Embryonic facial prominence (tissue), 1 donor: ENCODE measurements around the gene ASAP2.

Source experiments
- DNase-seq: peaks from one replicate; pipeline ENCODE4 v3.0.0-alpha.2; 2016; ENCODE audit errors: extremely low spot score

The ASAP2 gene

DNA sequence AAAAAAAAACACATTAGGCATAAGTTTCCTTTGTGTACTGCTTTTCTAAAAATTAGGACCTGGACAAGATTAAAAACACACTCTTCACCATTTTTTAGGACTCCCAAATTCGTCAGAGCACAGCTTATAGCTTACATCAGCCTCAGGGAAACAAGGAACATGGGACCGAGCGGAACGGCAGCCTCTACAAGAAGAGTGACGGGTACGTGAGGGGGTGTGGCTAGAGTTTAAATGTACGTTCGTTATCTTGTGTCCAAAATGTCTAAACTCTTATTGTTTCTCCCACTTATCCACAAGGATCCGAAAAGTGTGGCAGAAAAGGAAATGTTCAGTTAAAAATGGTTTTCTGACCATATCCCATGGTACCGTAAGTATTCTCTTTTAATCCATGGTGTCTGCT lies 137.8 kb downstream of the ASAP2 start:
- no peak for DNase-seq

DNA sequence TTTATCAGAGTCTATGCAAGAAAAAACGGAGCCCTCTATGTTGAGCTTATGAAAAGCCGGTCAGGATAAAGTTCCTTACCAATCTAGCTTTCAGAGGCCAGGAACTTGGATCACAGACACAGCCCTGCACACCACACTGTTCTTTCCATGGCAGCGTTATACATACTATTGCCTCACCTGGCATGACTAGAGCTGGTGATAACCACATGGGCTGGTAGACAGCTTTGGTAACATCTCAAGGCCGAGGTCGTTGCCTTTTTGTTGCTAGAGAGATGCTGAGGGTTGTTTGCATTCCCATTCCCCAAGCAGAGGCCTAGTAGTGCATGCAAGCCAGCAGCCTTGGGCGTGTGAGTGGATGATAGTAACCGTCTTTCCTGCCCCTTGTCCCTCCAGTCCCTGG lies 138.7 kb downstream of the ASAP2 start:
- DNase-seq: no peak

DNA sequence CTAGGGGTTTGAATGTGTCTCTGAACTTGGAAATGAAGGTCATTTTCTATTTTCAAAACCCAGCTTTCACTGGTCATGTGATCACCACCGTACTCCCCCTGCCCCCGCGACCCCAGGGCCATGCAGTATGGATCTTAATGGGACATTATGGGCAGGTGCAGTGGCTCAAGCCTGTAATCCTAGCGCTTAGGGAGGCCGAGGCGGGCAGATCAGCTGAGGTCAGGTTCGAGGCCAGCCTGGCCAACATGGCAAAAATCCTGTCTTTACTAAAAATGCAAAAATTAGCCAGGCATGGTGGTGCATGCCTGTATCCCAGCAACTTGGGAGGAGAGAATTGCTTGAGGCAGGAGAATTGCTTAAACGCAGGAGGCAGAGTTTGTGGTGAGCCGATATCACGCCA lies 139.4 kb downstream of the ASAP2 start:
- DNase-seq: no peak

DNA sequence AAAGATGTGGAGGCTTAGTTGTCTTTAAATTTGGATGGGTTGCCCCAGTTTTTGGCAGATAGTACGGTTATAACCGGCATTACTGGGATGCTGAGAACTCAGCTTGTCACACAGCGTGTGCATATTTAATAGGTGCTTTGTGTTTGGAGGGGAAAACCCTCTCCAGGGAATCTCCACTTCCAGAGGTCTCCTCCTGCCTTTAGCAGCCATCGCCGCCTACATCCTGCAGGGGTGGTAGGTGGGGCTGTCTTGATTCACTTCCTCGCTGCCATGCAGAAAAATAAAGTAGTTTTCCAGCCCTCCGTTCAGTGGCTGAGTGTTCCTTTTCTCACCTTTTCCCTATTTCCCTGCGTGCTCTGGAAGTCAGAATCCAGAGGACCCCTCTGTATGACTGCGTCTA lies 140.3 kb downstream of the ASAP2 start:
- no peak for DNase-seq

DNA sequence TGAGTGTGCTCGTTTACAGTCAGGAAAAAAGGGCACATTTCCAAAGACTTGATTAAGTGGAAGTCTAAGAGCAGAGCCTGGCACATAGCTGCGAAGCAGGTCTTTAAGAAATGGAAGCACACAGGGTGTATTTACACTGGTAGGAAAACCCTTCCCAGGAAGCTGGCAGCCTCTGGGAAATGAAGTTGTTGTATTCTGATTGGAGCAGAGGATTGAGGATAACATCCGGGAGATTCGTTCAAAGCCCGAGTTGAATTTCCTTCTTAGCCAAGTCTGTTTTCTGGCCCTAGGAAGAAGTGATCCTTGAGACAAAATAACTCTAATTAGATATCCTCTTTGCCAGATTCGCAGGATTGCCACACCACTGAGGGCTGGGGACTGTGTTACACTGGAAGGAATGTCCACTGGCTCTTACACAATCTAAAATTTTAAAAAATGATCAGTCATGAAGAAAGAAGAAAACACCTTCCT lies 140.8 kb downstream of the ASAP2 start:
- no peak for DNase-seq

DNA sequence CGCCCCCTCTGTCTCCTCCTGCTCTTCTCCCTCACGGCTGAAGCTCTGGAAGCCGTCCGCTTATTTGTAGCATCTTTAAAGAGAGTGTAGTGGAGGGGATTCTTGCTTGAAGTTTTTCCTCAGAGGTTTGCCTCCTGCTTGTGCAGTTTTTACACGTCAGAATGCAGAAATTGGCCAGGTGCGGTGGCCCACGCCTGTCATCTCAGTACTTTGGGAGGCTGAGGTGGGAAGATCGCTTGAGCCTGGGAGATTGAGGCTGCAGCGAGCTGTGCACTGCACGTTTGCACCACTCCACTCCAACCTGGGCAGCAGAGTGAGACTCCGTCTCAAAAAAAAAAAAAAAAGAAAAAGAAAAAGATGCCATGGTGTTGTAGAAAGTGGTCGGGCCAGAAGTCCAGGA lies 147.7 kb downstream of the ASAP2 start:
- DNase-seq: no peak

DNA sequence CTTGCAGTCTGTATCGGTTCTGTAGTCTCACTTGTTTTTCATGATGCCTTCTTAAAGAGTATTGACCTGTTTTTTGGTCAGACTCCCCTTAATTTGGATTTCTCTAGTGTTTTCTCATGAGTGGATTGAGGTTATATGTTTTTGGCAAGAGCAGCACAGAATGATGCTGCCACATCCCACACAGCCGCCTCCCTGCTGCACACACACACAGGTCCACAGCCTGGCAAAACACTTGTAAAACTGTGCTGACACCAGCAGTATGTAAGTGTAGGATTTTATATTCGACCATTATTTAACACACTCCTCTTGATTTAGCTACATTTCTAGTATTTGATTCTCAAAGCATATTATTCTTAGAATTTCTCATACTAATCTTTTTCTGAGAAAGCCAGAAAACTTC lies 148.7 kb downstream of the ASAP2 start:
- DNase-seq: no peak

DNA sequence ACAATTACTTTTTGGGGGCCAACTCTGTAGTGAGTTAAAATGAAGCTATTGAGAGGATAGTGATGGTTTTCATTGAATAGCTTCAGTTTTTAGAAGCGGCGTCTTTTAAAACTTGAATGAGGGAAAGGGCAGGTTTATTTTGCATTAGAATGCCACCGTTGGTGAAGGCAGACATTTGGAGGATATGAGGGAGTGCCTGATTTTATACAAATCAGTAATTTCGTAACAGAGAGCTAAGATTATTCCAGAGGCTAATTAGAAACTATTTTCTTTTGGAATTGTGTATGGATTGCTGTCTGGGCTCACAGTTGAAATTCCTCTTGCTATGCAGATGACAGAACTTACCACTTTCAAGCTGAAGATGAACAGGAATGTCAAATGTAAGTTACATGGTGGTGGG lies 149.1 kb downstream of the ASAP2 start:
- no peak for DNase-seq

DNA sequence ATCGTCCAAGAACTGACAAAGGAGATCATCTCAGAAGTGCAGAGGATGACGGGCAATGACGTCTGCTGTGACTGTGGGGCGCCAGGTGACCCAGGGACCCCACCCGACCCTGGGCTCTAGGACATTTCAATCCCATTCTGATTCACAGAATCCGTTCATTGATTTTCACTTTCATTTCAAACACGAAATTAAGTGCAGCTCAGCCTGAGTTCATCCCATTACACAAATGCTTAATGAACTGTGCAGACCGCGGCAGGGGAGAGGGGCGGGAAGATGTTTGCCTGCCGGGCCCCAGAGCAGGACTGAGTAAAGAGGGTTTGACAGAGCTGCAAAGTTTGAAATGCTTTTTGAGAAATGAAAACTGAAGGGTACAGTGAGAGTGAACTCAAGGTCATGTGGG lies 149.6 kb downstream of the ASAP2 start:
- DNase-seq: no peak

DNA sequence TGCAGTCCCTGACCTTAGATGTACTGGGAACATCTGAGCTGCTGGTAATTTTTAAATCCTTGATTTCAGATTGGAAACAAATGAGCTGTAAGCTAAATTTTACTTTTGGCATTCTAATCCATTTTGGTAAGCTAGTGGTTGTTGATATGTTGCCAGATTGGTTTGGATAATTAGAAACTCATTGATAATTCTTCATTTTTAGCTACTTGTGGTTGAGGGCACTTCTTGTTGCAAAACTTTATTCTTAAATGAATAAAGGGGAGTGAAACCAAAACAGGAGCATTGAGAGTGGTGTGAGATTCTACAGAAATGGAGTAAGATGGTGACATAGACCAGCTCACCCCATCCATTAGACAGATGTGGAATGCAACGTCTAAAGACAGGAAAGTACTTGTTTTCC lies 152.2 kb downstream of the ASAP2 start:
- no peak for DNase-seq

DNA sequence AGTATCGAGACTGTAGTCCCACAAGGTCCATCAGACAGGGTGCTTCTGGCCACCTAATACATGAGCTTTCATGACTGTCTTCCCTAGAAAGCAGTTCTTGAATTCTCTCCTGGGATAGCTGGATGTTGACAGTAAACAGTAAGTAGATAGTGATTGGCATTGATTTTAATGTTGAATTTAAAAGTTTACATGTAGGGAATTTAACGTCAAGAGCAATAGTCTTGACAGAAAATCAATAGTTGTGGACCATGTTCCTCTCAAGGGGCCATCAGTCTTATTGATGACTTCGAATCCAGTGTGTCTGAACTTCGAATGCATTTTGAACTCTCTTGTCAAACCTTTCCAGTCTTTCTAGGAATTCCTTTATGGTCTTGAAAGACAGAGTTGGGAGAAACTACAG lies 152.9 kb downstream of the ASAP2 start:
- DNase-seq: no peak

DNA sequence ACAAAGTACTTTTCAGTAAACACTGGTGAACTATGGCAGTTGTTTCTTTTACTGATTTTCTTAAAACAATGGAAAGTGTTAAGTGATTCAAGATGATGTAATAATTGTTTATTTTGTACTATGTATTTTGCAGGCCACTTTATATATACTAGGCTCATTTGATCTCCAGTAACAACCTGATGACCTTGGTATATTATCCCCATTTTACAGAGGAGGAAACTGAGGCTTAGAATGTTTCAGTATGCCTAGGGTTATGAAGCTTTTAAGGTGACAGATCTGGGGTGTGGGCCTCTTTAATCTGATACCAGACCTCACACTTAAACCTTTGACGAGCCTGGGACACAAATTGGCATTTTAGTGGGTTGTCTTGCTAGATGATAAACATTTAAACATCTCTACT lies 153.5 kb downstream of the ASAP2 start:
- no peak for DNase-seq

DNA sequence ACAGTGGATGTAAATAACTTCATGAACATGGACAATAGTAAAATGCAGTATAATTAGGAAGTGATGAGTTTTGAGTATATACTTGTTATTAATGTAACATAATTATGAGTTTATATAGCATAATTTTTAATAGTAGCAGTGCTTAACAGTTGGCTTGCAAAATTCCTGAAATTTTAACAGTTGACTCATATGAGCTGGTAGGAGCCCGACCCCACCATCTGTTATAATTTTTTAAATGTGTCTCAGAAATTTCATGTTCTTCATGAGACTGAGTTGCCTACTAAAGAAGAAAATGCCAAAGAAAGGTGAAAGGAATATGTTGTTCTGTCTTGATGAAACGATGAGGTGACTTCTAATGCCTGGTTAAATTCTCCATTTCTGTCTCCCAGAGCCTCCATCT lies 154.1 kb downstream of the ASAP2 start:
- no peak for DNase-seq

DNA sequence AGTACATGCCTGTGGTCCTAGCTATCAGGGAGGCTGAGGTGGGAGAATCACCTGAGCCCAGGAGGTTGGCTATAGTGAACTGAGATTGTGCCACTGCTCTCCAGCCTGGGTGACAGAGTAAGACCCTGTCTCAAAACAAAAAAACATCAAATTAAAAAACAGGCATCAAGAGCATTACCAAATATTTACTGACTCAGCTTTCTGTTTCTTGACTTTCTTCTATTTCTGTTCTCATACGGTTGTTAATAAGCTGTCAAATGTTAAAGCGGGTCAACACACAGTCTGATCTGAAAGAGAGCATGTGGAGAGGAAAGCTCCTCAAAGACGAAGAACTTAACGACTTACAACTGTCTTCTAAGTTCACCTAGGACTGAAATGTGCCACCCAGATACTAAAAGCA lies 157.8 kb downstream of the ASAP2 start:
- no peak for DNase-seq

DNA sequence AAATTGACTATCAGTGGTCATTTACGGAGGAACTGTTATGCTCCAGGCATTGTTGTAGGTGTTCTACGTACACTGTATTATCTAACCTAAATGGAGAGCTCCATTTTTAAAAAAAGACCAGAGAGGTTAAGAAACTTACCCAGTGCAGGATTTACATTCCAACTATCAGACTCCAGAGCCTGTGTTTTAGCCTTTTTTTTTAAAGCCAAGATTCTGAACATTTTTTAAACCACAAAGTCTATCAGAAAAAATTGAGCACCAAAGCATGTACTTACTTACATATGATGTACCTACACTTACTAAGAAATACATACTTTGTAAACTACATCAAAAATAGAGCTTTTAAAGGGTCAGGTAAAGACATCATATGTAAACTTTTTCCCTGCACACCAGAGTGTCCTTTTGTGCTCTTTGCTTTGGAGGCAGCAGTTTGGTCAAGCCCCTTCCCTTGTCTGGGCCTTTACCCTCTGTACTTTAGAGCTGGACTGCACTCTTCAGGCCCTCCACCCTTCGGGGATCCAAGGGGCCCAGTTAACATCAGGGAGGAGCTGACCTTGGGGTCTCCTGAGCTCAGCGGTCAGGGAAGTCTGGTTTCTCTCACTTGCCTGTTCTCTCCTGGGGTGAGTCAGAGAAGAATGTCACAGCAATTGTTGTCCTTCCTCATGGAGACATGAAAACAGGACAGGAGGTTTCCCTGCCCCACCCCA lies 158.3 kb downstream of the ASAP2 start:
- DNase-seq: no peak

DNA sequence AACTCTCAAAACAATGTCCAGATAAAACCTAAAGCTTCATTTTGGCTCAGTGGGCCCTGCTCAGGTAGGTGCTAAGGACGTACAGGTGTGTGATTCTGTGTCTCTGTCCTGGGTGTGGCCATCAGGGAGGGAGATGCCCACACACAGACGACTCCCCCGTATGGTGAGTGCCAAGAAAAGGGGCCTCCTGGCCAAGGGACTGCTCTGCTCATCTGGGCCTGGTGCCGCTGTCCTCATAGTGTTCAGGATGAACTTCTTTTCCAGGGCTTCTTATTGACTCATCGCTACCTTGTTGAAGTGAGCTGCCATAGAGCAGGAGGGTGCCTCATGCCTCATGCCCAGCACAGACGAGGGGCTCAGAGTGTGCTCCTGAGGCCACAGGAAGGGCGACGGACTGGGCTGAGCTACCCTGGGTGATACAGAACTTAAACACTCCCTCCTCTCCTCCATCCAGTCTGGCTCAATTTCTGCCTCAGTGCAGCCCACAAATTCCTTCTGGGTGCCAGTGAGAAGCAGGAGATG lies 158.9 kb downstream of the ASAP2 start:
- no peak for DNase-seq

DNA sequence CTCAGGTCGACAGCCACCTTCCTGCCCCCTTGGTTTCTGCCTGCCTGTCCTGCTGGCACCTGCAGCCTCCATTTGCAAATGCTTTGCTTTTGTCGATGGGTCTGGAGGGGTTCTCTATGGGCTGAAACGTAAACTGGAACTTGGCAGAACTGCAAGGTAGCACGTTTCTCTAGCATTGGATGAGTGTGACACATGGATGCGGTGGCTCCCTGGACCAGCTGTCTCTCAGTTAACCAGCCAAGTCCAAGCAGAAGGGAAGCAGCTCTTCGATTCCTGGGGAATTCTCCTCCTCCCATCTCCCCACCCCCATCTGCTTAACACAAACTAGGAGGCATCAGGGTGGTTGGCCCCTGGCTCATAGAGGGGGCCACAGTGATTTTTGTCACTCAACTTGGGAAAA lies 159.4 kb downstream of the ASAP2 start:
- DNase-seq: no peak

DNA sequence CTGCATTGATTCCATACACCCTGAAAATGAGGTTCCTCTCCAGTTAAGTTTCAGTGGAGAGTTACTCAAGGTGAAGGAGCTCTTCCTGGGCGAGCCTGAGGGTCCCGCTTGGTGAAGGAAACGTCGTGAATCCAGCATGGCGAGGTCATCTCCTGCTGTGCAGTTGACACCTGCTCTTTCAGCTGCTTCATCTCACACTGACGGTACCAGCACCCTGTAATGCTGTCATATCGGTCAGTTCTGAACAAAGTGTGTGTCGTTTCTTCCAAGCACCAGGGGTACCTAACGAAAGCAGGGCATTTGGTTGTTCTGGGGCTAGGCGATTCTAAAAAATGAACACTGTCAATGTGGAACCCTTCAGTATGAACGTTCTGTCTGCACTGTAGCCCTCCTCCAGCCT lies 164.1 kb downstream of the ASAP2 start:
- DNase-seq: no peak

DNA sequence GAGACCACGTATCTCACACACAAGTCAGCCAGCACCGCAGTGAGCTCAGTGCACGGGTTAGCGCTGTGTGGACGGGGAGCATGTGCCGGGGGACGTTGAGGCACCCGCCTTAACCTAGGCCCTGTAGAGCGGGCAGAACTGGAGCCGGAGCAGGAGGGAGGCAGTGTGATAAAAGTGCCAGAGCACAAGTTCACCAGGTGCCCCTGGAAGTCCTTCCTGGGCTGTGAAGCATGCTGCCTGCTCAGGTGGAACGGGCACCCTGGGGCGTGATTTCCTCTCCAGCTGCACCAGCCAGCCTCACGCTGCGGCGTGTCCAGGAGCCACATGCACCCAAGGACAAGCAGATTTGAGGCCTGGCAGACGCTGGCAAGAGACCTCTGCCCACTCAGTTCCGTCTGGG lies 166.4 kb downstream of the ASAP2 start:
- DNase-seq: no peak

DNA sequence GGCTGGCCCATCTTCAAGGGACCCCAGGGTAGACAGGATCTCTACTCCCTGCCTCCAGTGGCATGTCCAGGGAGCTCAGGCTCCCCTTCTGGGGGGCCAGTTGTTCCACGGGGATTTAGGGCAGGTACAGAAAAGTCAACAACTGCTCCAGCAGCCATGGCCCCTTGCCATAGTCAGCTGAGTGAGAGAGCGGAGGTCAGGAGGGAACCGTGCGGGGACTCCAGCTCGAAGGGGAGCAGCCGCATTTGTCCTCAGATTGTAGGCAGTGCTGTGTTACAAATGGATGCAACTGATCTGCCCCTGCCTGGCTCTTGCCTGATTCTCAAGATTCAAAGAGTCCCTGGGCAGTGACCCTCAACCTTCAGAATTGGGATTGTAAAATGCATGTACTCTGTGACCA lies 166.9 kb downstream of the ASAP2 start:
- no peak for DNase-seq

DNA sequence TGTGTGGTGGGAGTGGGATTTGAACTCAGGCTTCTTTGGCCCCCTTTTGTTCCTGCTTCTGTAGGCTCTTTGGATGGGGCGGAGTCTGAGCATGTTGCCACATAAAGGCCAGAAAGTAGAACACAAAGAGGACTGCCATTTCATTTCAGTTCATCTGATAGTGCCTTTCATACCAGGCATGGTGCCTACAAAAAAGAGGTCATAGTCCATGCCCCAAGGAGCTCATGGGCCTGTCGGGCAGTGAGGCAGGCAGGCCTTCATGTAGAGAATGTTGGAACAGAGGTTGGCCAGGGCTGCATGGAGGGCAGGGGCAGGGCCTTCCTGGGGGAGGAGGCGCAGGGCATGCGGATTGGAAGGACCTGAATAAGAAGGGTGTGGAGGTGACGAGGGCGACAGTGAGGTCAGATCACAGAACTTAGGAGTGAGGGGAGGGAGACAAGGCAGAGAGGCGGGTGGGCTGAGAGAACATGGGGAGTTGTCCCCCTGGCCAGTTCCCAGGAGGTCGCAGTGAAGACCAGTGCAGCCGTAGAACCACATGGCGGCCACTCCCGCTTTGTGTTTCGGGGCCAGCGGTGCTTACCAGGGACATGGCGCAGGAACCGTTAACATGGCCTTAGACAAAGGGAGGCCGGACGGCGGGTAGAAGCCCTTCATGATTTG lies 167.6 kb downstream of the ASAP2 start:
- DNase-seq: no peak

DNA sequence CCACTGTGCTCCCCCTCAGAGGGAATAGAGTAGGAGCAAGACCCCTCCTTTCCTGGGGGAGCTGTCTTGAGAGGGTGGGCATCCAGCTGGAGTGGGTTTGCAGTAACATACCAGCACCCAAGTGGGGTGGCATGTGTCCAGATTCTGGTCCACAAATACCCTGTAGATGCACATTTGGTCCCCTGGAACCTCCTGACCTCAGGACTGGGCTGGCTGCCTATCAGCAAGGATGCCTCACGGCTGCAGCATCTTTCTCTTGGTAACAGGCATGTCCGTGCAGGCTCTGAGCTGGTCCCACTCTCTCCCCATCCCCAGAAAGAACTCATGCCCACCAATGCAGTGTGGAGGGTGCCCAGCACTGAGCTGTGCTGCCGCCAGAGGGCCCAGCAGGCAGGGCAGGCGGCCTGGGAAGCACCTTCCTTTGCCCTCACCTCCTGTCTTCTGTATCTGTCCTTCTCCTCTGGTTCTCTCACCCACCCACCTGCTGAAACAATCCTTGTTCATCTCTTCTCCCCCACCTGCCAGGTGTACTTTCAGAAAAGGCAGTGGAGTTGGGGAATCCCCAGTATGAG lies 169.3 kb downstream of the ASAP2 start:
- DNase-seq: no peak

DNA sequence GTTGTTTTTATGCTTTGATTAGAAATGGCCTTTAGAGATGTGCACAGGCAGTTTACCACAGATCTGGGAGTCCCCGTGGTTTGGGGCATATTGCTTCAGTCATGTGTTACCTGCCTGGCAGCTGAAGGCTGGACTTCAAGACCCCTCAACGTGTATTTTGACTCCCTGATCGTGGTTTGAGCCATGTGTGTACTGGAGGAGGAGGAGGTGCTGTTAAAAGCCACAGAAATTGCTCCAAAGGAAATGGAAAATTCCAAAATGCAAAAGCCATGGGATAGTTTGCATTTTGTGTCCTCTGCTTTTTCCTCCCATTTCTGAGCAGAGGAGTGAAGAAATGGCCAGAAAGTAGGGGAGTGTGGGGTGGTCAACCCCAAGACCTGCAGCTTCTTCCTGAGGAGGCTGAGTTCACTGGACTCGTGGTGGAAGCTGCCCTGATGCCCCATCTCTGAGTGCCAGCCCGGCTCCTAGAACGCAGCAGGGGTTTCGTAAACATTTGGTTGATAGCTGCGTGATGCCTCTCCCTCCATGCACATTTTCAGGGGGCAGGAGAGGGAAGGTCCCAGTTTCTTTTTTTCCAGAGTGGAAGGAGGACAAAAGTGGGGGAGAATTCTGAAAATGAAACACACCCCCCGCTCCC lies 171.0 kb downstream of the ASAP2 start:
- DNase-seq: no peak
